ENCODE data around the gene PBX3.

Gene PBX3

DNA sequence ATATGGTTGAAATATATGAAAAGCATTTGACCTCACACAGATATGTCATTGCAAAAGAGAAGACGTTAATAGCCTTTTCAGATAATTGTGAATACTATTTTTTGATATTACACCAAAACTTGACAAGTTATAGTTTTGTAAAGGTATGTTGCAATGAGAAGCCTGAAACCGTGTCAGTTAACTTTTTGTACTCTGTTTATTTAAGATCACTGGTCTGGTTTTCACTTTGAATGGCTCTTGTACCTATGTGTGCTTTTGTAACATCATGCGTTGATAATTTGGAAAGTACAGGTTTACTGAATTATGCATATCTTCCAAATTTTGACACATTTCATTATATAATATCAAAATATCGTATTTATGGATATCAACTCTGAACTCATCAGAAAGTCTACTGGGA is 177.2 kb downstream of the PBX3 start:
- TF ChIP-seq, protein P1, sequence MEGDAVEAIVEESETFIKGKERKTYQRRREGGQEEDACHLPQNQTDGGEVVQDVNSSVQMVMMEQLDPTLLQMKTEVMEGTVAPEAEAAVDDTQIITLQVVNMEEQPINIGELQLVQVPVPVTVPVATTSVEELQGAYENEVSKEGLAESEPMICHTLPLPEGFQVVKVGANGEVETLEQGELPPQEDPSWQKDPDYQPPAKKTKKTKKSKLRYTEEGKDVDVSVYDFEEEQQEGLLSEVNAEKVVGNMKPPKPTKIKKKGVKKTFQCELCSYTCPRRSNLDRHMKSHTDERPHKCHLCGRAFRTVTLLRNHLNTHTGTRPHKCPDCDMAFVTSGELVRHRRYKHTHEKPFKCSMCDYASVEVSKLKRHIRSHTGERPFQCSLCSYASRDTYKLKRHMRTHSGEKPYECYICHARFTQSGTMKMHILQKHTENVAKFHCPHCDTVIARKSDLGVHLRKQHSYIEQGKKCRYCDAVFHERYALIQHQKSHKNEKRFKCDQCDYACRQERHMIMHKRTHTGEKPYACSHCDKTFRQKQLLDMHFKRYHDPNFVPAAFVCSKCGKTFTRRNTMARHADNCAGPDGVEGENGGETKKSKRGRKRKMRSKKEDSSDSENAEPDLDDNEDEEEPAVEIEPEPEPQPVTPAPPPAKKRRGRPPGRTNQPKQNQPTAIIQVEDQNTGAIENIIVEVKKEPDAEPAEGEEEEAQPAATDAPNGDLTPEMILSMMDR (IDR thresholded peaks at IDR 0.05): no peak

DNA sequence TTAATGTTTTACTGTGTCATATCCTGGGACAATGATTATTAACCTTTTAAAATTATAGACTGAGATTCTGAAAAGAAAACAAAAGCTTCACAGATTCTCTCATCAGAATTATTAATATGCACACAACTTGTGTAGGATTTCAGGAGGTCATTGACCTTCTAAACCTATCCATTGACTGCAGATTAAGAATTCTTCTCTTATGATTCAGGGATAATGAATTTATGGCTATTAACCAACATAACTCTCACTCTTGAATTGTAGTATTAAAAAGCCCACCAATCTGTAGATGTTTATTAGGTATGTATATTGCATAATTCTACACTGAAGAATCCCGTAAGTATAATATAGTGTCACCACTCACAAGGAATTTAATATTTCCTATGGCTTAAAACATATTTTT is 179.8 kb downstream of the PBX3 start:
- TF ChIP-seq, protein P1 (IDR thresholded peaks at IDR 0.05): no peak

DNA sequence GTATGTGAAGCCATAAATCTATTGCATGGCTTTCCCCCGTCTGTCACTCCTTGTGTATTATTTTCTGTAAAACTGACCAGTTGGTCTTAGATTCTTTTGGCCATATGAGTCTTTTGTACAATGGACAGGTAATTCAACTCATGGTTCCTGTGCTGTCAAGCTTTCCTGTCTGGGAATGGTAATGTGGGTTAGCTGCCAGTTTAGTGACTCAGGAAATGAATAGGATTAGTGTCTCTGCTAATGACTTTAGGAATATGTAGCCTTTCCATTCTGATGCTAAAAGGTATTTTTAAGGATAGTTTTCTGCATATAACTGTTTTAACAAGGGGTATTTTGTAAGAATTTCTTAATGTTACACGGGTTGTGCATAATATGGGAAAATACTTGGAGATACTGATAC is 182.7 kb downstream of the PBX3 start:
- TF ChIP-seq, protein P1 (IDR thresholded peaks at IDR 0.05): no peak

DNA sequence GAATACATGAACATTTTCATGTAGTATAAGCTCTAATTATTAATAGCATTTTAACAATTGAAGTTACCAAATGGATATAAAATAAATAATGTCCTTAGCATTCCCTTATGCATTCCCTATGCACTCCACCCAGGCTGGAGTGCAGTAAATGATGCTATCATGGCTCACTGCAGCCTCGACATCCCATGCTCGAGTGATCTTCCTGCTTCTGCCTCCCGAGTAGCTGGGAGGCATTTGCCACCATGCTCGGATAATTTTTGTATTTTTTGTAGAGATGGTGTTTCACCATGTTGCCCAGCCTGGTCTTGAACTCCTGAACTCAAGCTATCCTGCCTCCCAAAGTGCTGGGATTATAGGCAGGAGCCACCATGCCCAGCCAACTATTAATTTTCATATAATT is 184.0 kb downstream of the PBX3 start:
- TF ChIP-seq, protein P1 (IDR thresholded peaks at IDR 0.05): no peak

DNA sequence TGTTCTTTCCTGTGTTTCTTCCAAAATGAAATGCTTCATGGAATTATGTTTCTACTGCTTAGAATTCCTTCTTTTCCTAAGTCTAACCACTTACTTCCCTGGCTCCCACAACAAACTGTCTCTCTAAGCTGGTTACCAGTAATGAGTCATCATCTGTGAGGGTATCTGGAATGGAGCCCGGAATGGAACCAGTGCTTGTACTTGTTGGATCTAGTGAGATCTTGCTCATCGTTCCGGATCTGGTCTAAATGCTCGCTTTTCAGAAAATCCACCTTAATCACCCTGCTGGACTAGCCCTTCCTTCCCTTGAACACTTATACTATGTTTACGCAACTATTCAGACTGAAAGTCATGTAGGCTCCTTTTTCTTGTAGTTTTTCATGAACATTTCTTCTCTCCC is 184.8 kb downstream of the PBX3 start:
- TF ChIP-seq, protein P1 (IDR thresholded peaks at IDR 0.05): no peak

- TF ChIP-seq, protein P1 (IDR thresholded peaks at IDR 0.05): no peak
These were observed 185.7 kb downstream of the PBX3 start for GRCh38 chr9:125932746-125933455.

DNA sequence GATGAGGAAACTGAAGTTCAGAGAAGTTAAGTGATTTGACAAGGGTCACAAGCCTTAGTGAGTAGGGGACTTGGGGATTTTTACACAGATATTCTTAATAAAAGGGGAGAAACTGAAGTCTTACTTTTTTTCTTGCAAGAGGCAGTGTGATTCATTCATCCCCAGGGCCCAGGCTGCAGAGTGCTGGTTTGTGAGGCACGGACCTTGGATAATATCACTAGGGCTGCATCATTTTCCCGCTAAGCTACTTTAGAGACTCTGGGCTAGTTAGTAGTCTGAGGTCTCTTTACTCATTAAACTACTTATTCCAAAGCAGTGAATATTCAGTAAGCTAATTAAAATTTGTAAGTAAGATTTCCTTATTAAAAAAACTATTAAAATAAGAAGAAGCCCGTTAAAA is 195.0 kb downstream of the PBX3 start:
- TF ChIP-seq, protein P1 (IDR thresholded peaks at IDR 0.05): no peak

DNA sequence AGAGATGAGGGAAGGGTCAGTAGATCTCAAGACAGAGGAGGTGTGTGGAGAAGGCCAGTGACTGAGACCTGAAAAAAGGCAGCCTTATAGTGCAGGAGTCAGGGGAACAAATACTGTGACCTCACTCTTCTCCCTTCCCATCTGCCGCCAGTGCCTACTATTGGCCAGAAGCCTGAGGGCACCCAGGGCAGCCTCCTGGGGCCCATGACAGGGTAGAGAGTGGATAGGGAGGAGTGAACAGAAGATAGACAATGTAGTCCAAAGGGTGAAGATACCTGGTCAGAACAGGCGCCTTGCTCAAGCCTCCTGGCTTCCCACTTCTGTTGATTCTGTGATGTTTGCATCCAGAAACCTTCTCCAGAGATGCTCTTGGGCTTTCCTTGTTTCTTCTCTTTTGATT is 196.7 kb downstream of the PBX3 start:
- TF ChIP-seq, protein P1 (IDR thresholded peaks at IDR 0.05): no peak

All from LNCAP (cell line).